Pulmonary artery endothelial cell (primary cell): ENCODE results near the gene NBEA. TPM values are rescaled to one million over a fixed set of nuclear protein-coding genes. Genes with fewer than 3 reads are reported as not detected.

ENCODE experiments used
- DNase-seq: peaks from one replicate; pipeline ENCODE4 v3.0.0-alpha.2; 2011; ENCODE audit warnings: low read depth, low spot score
- total RNA-seq: library from RNA; depleted of rRNA; stranded (reverse); fragments of >200 nt; gene quantifications from 2 replicates; pipeline ENCODE4 v1.2.3, GENCODE V29; 2014

The NBEA gene
- total RNA-seq, 1 donor from 2014 or later = 3.6 TPM

DNA sequence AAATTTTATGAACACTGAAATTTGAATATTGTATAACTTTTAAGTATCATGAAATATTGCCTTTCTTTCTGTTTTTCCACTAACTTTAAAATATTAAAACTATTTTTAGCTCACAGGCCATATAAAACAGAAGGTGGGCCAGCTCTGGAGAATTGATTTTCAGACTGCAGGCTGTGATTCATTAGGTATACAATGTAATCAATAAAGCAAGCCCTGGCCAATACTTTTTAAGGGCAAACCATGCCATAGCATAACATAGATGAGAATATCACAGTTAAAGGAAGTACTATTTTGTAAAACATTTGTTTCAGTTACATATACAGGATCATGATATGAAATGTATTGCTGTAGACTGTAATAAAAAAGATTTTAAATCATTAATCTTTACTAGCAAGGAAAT is 336.8 kb downstream of the NBEA start:
- no peak for DNase-seq

DNA sequence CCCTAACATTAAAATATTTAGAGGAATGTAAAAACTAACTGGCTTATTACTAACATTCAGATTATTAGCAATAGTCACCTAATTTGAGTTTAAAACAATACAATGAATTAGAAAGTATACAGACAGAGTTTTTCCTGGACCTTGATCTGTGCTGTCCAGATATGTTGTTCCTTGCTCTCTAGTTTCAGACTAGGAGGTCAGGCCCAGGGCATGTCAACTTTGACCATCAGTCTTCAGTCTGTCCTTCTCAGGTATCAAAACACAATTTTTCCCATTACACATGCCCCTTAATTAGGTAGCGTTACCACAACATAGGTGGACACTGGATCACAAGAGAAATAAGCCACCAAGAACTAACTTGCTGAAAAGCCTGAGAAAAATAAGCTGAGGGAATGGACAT is 337.4 kb downstream of the NBEA start:
- no peak for DNase-seq

DNA sequence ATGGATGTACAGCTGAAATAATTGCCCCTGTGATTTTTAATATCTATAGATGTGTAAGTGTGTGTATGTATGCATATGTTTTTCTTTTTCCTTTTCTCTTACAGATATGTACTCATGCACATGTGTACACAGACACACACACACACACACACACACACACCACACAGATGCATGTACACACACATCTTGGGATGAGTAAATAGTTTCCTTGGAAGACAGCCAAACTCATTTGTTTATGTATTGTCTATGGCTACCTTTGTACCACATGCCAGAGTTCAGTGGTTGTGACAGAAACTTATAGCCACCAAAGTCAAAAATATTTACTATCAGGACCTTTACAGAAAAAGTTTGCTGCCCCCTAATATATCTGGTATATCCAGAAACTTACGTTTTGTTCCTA is 341.8 kb downstream of the NBEA start:
- DNase-seq = no peak

DNA sequence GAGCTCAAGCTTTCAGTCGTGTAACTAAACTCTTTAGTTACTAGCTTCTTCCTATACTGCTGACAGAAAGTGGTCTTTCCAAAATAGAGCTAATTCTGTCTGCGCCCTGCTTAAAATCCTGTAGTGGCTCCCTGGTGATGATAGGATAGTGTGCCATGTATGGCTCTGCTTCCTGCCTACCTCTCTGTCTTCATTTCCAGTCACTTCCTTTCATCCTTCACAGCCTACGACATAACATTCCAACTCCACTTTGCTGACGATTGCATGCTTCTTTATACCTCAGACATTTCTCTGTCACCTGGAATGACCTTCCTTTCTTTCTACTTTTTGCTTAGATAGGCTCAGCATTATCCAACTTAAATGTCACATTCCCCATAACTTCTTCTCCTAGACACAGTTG is 343.6 kb downstream of the NBEA start:
- DNase-seq = no peak

DNA sequence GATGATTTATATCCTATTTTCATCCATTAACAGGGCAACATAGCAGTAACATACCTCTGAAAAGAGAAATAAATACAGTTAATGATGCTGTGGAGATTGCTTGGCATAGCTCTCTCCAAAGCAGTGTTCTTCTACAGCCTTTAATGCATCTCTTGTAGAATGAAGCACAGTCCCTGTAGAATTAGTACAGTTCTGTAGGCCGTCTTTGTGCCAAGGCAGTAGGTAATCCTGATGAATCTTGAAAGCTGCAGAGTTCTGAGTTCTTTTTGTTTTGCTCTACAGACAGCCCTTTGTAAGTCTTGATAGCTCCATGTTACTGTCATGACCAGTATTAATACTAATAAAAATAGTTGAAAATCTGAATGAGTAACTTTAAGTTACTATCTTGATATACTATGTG is 350.3 kb downstream of the NBEA start:
- DNase-seq = no peak

DNA sequence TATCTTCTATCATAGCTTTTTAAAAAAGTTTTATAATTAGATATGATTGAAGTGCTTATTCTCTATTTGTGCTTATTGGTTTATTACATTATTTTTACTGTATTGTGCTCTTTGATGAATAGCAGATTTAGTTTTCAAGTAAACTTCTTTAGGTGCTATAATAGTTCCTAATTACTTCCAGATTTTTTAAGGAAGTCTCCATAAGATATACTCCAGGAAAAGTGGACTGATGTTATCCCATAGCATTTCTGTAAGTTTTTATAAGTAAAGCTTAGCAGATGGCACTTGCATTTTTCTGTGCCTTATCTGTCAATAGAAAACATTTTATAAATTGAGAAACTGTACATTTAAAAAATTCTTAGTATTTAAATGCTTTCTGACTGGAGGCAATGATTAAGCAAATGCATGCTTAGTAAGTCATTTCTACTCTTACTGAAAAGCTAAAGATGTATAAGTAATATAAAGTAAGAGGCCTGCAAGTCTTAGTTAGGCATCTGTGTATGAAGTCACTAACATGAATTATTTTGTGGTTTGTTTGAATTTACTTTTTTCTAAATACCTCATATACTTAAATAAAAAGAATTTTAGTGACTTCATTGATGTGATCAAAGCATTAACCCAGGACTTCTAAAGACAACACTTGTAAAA is 351.6 kb downstream of the NBEA start:
- no peak for DNase-seq

DNA sequence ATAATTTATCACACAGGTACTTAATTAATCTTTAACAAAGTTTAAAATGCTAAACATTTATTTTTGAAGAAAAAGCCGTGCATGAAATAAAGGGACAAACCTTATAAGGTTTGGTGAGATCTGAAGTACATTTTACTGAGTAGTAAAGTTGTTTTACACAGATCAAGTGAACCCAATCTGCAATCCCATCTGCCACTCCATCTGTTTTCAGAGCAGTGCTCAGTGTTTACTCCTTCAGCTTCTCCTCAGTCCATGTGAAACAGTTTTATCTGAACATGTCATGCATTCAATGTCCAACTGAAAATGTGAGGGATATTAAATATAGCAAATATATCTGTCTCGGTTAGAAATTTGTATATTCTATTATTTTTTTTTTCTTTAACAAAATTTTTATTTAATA is 367.6 kb downstream of the NBEA start:
- no peak for DNase-seq

DNA sequence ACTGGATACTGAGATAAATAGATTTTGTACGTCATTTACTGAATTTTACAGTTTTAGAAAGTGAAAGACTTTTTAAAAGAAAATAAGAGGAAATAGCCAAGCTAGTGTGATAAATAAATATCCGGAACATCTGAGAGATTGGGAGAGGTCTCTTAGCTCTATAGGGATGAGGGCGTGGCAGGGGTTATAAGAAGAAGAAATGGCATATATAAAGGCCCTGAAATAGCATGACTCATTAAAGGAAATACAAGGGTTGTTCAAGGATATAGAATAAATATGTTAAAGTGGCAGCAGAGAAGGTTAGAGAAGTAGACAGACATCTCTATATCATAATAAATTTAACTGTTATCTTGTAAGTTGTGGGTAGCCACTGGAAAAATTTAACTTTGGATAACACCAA is 390.1 kb downstream of the NBEA start:
- no peak for DNase-seq

DNA sequence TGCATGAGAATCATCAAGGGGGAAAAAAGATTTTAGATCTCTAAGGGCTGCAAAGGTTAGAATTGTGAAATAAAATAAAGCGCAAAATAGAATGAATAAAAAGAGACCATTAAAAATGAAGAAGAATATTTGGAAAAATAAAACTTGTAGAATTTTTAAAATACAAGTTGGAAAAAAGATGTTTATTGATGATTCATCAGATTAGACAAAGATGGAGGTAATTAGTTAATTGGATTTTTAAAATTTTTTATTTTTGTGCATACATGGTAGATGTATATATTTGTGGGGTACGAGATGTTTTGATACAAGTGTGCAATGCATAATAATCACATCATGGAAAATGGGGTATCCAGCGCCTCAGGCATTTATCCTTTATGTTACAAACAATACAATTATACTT is 391.1 kb downstream of the NBEA start:
- DNase-seq = no peak

DNA sequence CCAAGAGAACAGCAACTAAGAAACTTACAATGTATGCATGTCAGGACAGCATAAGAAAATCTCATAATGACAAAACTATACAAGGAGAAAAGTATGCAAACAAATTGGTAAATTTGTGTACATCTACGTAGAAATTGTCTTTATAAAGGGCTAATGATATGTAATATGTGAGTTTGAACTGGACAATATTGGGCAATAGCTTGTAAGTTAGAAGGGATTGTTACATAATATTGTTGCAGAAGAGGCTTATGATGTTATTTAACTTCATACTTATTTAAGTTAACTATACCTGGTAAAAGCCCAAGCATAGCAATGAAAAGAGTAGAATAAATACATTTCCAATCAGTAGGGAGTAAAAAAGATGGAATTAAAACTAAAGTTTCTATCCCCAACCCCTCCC is 400.4 kb downstream of the NBEA start:
- DNase-seq = no peak

DNA sequence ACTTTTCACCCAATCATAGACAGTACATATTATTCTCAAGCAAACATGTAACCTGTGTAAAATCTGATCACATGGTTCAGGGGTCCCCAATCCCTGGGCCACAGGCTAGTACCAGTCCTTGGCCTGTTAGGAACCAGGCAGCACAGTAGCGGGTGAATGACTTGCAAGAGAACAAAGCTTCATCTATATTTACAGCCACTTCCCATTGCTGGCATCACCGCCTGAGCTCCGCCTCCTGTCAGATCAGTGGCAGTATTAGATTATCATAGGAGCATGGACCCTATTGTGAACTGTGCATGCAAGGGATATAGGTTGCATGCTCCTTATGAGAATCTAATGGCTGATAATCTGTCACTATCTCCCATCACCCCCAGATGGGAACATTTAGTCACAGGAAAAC is 401.3 kb downstream of the NBEA start:
- DNase-seq = no peak

DNA sequence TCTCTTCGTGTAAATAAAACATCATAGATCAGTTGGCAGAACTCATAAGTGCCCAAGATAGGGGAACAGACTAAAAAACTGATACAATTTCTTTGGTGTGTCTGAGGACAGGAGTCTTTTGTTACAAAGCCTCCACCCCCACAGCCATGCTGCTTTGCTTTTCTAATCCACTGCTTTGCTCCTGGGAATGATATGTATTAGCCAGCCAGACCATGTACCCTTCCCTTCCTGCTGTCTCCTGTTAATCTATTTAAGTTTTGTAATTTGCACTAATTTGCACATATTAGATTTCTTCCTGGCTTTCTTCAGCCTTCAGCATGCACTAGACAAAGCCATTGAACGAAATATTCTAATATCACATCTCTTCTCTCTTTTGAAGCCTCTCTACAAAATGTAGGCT is 403.9 kb downstream of the NBEA start:
- DNase-seq = no peak

DNA sequence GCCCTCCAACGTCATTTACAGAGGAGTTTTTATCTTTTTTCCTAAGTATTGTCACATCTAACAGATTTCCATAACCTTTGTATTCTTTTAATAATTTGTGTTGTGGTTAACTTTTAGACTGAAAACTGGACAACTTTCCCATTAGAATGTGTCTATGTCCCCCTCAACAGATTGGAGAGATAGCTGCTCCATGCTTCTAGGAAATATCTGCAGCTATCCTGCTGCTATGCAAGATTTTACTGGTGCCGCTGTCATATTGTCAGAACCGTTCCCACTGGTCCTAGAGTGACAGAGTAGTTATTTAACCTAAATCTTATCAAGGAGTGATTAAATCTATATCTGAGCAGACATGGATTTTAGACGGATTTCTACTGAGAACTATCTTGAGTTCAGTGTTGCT is 404.4 kb downstream of the NBEA start:
- no peak for DNase-seq

DNA sequence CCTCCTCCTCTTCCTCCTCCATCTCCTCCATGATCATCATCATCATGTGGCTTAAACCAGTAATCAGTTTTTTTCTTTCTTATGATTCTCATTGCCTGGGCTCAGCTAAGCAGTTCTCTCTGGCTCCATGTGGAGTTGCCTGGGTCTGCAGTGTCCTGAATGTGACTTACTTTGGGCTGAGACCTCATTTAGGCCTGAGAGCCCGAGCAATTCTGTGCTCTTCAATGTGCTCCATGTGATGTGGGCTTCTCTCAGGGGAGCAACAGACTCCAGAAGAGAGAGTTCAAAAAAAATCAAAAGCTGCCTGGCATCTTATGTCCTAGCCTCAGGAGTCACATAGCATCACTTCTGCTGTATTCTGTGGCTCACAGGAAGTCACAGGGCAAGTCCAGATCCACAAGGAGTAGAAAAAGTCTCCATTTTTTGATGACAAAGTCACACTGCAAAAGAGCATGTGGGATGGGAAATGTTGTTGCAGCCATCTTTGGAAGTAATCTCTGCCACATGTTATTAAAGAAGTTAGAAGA is 405.7 kb downstream of the NBEA start:
- no peak for DNase-seq

DNA sequence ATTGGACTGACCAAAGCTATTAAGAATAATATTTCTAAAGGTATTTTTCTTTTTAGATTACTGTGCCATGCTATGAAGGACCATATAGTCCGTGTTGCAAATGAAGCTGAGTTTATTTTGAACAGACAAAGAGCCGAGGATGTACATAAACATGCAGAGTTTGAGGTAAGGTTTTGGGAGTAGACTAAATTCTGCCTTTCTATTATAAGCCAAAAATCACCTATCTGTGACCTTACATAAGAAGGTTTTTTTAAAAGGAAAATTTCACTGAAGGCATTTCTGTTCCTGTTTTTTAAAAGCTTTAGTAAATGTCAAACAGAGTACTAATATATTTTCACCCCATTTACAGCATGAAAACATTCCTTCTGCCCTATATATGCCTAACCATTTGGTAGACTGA is 407.0 kb downstream of the NBEA start:
- no peak for DNase-seq

DNA sequence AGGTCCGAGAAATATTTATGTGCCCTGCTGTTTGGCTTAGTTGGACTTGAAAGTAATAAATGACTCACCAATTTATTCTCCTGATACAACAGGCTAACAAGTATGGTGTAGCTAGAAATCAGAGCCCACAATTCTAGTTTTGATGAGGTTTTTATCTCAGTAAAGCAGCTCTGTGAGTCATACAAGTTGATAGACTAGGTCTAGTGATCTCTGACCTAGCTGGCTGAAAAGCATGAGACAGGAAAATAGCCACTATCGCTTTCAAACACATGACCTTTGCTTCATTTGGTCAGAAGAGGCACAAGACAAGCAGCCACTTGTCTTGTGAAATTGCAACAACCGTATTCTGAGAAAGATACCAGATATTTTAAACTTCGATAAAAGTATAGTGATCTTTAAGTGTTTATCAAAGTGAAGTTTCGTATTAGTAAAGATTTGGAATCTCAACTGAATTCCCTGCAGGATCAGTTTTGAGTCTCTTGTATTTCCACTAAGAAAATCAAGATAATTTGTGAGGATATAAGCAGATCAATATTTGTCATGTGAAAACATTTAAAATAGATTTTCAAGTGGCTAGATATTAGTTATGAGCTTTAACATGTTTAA is 407.7 kb downstream of the NBEA start:
- DNase-seq = peak; percentile 55

DNA sequence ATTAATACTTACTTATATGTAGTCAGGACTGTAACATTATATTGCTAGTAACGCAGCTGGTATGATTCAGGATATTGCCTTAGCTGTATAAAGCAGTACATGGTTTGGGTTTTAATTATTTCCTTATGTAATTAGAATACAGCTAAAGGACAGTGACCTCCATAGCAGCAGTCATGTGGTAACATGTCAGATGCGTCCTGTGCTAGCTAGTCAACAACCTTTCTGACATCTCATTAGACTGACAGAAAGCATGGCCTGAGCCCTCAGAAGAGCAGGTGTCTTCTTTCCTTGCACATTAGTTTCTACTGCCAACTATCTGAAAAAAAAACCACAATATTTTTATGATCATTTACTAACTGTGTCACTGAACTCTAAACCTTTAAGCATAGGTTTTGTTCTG is 412.2 kb downstream of the NBEA start:
- no peak for DNase-seq

DNA sequence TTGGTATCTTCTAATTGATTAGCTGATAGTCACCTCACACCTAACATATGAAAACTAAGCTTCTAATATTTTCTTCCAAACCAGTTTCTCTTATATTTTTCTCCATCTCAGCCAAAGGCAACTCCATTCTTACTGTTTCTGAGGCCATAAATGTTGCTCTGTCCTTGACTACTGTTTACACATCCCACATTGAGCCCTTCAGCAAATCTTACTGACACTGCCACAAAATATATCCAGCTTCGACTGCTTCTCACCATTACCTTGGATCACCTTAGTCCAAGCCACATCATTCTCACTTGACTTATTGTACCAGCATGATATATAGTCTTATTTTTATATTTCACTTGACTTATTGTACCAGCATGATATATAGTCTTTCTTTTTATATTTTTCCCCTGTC is 412.8 kb downstream of the NBEA start:
- no peak for DNase-seq

DNA sequence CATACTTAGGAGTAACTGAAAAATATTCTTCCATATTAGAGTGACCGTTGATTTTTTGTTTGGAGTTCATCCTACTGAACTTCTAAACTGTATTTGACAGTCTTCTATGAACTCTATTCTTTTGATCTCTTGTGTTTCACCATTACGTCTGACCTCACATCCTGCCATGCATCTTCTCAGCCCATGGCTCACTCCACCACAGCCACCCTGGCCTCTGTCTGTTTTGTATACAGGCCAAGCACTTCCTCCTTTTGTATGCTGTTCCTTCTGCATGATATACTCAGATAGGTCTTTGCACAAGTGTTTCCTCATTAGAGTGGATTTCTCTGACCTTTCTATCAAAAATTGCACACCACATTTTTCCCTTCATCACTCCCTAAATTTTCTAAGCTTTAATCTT is 414.5 kb downstream of the NBEA start:
- peak; percentile 56 for DNase-seq

DNA sequence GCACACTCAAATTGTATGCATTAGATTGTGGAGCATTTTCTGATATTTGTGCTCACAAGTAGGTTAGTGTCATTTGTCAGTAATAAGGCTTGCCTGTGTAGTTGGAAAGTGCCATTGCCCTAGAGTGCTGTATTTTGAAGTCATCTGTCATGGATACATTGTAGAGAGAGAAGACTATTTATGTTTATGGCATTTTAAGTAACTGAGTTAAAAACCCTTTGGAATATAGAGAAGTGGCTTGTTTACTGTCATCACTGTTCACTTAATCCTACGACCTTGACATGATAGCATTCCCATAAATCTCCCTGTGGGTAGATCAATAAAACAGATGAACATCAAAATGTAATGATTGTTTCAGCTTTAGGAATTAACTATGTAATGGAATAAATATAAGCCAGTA is 423.8 kb downstream of the NBEA start:
- DNase-seq = no peak

DNA sequence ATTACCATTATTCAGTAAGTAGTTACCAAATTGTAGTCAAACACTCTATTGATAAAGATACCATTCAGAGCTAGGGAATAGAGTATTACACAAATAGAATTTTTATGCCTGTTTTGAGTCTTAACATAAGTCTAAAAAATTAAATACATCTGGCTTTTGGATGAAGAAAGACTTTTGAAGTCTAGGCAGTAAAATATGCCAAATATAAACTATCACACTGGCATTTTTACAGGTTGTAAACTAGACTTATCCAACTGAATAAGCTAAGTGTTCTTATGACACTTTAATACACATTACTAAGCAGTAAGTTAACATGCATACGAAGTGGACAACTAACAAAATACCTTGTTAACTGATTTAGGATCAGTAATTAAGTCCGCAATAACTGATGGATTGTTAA is 425.5 kb downstream of the NBEA start:
- no peak for DNase-seq

DNA sequence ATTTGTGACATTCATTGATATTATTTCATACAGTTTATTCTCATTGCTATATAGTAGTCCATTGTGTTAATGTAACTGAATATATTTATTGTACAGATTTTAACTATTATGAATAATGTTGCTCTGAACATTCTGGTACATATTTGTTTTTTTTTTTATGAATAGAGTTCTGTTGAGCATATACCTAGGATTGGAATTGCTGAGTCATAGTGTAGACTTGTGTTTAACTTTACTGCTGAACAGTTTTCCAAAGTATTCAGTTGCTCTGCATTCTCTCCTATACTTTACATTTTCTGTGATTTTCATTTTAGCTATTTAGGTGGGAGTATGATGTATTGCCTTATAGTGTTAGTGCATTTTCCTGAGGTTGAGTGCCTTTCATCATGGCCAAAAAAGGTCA is 436.9 kb downstream of the NBEA start:
- DNase-seq = no peak

DNA sequence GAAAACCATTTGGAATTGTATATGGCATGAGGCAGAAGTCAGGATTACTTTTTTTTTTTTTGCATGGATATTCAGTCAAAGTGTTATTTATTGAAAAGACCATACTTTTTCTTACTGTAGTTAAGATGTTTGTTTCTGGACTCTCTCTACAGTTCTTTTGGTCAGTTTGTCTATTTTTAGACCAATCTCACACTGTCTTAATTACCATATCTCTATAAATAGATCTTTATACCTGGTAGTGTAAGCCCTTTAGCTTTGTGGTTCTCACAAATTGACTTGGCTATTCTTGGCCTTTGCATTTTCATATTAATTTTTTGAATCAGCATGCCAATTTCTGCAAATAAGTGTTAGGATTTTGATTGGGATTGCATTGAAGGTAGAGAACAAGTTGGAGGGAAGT is 437.6 kb downstream of the NBEA start:
- DNase-seq = no peak
